Measurements from ENCODE around the gene ACTA2.

Gene ACTA2

DNA sequence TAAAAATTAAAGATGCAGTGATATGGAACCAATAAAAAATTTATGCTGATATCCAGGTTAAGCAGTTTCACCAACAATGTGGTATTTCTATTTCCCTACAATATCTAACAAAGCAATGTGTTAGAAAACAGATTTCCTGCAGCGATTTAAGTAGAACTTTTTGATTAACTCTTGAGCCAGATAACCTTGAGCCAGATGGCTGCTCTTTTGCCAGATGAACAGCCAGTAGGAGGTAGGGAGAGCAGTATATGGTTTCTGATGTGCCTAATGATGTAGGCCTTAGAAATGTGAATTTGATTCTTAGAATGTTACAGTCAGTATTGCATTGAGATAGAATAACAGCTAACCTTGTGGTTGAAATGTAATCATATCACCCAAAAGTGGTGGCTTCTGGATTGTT lies 41.5 kb downstream of the ACTA2 start:
- no peak overlapping the region for H3K4me3 ChIP-seq (replicated peaks; ENCODE audit: low read depth, low read length)
- no peak for DNase-seq (ENCODE audit: extremely low read depth, low read depth)
- TF ChIP-seq CTCF (IDR thresholded peaks at IDR 0.05; ENCODE audit: low read depth, low read length, missing control alignments), result no peak

DNA sequence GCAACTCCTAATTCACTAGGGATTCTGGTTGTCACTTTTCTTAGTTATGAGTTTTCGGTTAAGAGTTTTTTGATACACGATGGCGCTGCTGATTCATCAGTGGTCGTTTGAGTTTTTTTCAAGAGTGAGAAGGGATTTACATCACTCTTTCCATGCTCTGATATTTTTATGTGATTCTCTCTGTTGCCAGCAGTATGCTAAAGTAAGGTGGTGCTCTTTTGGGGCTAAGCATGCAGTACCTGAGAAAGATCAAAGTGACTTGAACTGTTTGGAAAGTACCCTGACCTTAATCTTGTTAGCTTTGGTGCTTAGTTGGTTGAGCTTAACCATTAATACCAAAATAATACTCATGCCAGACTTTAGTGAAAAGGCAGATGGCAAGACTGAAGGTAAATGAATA lies 44.4 kb downstream of the ACTA2 start:
- no peak for DNase-seq (ENCODE audit: extremely low read depth, low read depth)
- no peak overlapping the region for H3K4me3 ChIP-seq (replicated peaks; ENCODE audit: low read depth, low read length)
- TF ChIP-seq CTCF (IDR thresholded peaks at IDR 0.05; ENCODE audit: low read depth, low read length, missing control alignments), result no peak

- no peak overlapping the region for H3K4me3 ChIP-seq (replicated peaks; ENCODE audit: low read depth, low read length)
- TF ChIP-seq CTCF (IDR thresholded peaks at IDR 0.05; ENCODE audit: low read depth, low read length, missing control alignments), result no peak
- DNase-seq (ENCODE audit: extremely low read depth, low read depth), result no peak
Measured at GRCh38 chr10:88906921-88907320, 45.7 kb downstream of the ACTA2 start.

GRCh38 chr10:88903715-88904114 lies 48.9 kb downstream of the ACTA2 start:
- DNase-seq (ENCODE audit: extremely low read depth, low read depth), result no peak
- H3K4me3 ChIP-seq (replicated peaks; ENCODE audit: low read depth, low read length), result no peak overlapping the region
- no peak for TF ChIP-seq CTCF (IDR thresholded peaks at IDR 0.05; ENCODE audit: low read depth, low read length, missing control alignments)

GRCh38 chr10:88901984-88902789 lies 50.4 kb downstream of the ACTA2 start:
- H3K4me3 ChIP-seq (replicated peaks; ENCODE audit: low read depth, low read length), result no peak overlapping the region
- no peak for DNase-seq (ENCODE audit: extremely low read depth, low read depth)

DNA sequence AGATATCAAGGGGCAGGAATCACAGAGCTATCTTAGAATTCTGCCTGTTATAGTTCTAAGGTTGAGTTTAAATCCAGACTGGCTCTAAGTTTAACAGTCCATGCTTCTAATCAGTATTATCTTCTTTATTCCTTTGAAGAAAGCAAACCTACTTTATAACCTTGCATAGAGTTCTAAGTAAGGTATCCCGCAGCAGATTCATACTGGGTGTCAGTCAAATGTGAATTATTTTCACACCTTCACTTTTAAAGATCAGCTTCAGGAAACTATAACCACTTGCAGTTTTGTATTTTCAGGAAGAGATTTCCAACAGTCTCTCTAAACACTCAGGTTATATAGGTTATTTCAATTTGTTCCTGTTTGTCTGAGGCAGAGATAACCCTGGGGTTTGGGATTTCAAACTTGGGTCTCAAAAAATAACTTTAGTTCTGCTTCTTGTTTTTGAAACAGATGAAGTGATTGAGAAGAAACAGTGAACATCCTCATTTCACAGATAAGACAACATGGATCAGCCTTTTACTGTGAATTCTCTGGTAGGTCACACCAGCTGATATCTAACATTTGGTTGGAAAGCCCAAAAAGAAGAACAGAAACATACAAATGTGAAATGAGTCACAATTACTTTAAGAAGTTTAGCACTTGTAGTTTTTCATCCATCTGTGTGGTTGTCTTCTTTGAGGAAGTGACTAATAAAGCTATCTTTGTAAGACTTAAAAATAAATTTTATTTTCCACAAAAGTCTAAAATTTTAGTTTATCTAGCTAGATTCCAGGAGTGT lies 51.2 kb downstream of the ACTA2 start:
- TF ChIP-seq CTCF (IDR thresholded peaks at IDR 0.05; ENCODE audit: low read depth, low read length, missing control alignments), result no peak
- no peak overlapping the region for H3K4me3 ChIP-seq (replicated peaks; ENCODE audit: low read depth, low read length)
- no peak for DNase-seq (ENCODE audit: extremely low read depth, low read depth)

More at GRCh38 chr10:88901984-88902789, 50.4 kb downstream of the ACTA2 start:
- no peak for TF ChIP-seq CTCF (IDR thresholded peaks at IDR 0.05; ENCODE audit: low read depth, low read length, missing control alignments)

Data from HFF-Myc (cell line).